ENCODE results near the gene NHLRC4.
A peak's percentile ranks its signal among the peaks of the same experiment; 100 is the strongest.

GRCh38 chr16:566475-567372, at the start of gene NHLRC4:
- TF ChIP-seq CTCF (IDR thresholded peaks at IDR 0.05) (no peak), POLR2A (IDR thresholded peaks at IDR 0.05) (no peak), POLR2AphosphoS5 (IDR thresholded peaks at IDR 0.05; ENCODE audit: insufficient read depth in 1 of 2, low read depth in 1 of 2) (peak in 1 of 2 donors; percentile 13)

All from vagina (tissue), 2 donors.